Measurements from ENCODE around the gene HLA-DMB. TPM values are rescaled to one million over a fixed set of nuclear protein-coding genes. Genes with fewer than 3 reads are reported as not detected.

The HLA-DMB gene
- polyA plus RNA-seq = 771 TPM

DNA sequence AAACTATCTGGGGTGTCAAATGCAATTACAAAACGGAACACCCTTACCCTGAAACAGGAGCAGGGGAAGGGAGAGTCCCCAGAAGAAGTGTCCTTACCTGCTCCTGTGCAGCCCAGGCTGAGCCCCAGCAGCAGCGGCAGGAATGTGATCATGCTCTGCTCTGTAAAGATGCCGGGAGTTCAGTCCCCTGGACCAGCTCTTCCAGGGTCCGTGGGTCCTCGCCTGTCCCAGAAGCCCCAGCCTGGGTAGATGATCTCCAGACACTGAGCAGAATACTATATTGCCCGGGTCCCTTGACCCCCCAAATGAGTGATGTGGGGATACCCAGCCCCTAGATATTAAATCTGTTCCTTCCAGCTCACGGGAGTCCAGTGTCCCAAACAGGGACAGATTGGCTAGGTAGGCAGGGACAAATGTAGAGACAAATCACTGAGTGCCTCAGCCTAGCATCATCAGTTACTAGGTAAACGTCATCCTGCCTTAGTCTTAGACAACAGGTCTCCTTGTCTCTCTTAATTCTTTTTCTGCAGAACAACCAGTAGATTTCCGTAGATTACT lies at the start of gene HLA-DMB:
TSS of gene HLA-DMB (minus strand) at position 373 of the 558 bp plus-strand sequence. CDS start at position 152, 221 bp downstream.
- H3K4me1 Mint-ChIP-seq = peaks cover 52 to 67% (median 55%) of the 10 kb centered on the region in 3 donors
- peak within 1 kb of the TSS; percentile 97 to 100 (median 99) for H3K27ac Mint-ChIP-seq
- H3K9me3 Mint-ChIP-seq = no peaks in the 10 kb centered on the region
- peaks cover 7% of the 10 kb centered on the region for H3K36me3 Mint-ChIP-seq
- H3K4me3 Mint-ChIP-seq = peak within 1 kb of the TSS; percentile 94 to 99 (median 98)
- H3K27me3 Mint-ChIP-seq = no peaks in the 10 kb centered on the region

DNA sequence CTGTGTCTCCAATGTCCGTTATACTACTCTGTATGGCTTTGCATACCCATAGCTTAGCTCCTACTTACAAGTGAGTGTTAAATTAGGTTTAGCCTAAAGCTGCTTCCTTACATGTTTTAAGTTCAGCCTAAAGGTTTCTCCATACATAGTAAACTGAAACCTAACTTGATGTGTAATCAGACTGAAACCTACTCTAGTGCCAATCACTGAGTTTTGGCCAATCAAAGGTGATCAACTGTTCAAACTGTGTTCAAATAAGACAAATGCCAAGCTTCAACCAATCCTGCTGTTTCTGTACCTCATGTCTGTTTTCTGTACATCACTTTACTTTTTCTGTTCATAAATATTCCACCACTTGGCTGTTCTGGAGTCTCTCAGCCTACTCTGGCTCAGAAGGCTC lies 48.5 kb upstream of the HLA-DMB start:
- H3K27ac Mint-ChIP-seq = no peak overlapping the region
- peaks cover 4 to 5% (median 5%) of the 10 kb centered on the region in 3 donors for H3K4me1 Mint-ChIP-seq

DNA sequence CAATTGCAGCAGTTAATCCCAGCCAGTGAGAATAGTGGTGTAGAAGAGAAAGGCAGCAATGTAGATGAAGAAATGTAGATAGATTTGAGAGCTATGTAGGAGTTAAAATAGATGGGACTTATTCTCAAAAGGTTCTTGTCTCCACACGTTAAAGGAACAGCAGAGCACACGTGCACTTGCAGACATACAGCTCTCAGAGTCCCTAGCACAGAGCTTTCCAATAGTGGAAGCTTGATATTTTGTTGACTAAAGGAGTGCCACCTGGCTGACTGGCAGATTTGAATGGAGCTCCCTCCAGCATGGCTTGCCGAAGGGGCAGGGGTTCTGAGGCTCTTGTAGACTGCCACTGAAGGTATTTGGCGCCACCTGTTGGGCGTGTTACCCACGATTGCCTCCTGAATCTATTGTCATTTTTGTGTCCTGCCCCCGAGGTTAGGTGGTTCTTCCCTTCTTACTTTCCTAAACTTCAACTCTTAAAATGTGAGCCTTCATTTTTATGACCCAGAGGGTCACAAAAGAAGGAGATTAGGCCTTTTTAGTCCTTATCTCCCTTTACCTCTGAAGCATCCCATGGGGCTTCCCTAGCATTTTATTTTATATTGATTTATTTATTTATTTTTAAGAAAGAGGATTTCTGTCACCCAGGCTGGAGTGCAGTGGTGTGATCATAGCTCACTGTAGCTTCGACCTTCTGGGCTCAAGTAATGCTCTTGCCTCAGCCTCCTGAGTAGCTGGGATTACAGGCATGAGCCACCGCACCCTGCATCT lies 44.0 kb upstream of the HLA-DMB start:
- Mint-ChIP-seq H3K9me3 (no peaks in the 10 kb centered on the region), H3K4me3 (peak overlapping the region in 1 of 4 donors; percentile 67), H3K36me3 (no peaks in the 10 kb centered on the region), H3K4me1 (peaks cover 19 to 29% (median 25%) of the 10 kb centered on the region in 3 donors), H3K27ac (peak overlapping the region in 2 of 3 donors; percentile 15 to 87), H3K27me3 (no peaks in the 10 kb centered on the region)

More for the DNA sequence above, 48.5 kb upstream of the HLA-DMB start:
- no peaks in the 10 kb centered on the region for H3K27me3 Mint-ChIP-seq
- no peaks in the 10 kb centered on the region for H3K9me3 Mint-ChIP-seq
- H3K4me3 Mint-ChIP-seq = no peak overlapping the region
- H3K36me3 Mint-ChIP-seq = no peaks in the 10 kb centered on the region

DNA sequence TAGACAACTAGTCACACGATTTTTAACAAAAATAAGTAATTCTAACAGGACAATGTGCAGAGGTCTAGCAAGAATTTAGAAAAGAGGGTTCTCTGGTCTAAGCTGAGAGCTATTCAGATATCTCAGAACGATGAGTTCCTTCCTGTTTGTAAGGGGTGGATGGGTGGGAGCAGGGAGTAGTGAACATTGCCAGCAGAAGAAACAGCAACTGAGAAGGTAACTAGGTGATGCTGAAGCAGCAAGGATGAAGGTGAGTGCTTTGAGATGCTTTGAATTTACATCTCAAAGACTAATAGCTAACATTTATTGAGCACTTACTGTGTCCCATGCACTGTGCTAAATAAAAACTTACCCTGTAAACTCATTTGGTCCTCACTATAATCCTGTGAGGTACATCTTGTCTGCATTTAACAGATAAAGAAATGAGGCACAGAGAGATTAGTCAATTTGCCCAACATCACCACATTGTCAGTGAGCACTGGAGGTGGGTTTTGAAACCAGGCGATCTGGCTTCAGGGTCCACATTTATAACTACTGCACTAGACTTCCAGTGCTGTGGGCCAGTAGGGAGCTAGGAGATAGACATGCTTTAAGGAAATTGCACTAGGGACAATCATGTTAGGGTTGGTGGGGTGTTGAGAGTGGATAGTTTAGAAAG lies 43.3 kb upstream of the HLA-DMB start:
- no peaks in the 10 kb centered on the region for H3K27me3 Mint-ChIP-seq
- H3K36me3 Mint-ChIP-seq = no peaks in the 10 kb centered on the region
- H3K9me3 Mint-ChIP-seq = no peaks in the 10 kb centered on the region
- no peak overlapping the region for H3K4me3 Mint-ChIP-seq
- peaks cover 19 to 29% (median 25%) of the 10 kb centered on the region in 3 donors for H3K4me1 Mint-ChIP-seq
- H3K27ac Mint-ChIP-seq = peak overlapping the region; percentile 15 to 87 (median 20)

- no peaks in the 10 kb centered on the region for H3K36me3 Mint-ChIP-seq
- H3K9me3 Mint-ChIP-seq = no peaks in the 10 kb centered on the region
- H3K4me1 Mint-ChIP-seq = peaks cover 19 to 32% (median 26%) of the 10 kb centered on the region in 3 donors
- H3K27ac Mint-ChIP-seq = peak overlapping the region in 2 of 3 donors; percentile 26 to 60
- H3K4me3 Mint-ChIP-seq = no peak overlapping the region
- H3K27me3 Mint-ChIP-seq = no peaks in the 10 kb centered on the region
Measured at GRCh38 chr6:32983493-32983848, 42.6 kb upstream of the HLA-DMB start.

DNA sequence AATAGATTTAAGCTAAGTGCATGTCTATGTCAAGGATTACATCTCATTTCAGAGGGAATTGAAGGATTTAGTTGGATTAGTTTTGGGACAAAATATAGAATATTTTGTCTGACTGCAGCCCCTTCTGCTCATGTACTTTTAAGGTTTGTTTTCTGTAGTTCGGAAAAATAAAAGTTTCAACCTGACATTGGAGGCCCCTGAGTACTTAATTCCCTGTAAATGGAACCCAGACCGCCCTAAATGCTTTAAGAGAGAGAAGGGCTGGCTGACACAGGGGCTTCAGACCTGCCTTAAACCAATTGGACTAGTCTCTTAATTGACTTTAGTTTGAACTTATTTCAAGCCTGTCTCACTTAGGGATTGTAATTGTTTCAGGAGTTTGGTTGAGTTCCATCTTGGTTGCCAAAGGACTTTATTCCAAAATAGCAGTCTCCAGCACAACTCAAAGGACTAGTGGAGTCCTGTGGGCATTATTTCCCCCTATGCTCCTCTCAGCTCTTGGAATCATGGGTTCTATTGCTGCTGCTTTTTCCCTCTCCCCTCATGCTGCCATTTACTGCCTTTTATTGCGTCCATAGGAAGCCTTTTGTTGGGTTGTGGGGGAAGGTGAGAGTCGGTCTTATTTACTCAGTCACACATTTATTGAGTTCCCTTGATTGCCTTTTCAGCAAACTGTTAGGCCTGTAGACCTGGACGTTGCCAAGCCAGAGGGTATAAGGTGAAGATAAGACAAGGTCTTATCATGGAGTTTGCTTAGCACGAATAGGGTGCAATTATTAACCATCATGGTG lies 42.1 kb upstream of the HLA-DMB start:
- Mint-ChIP-seq H3K36me3 (no peaks in the 10 kb centered on the region), H3K27ac (peak overlapping the region in 2 of 3 donors; percentile 26 to 60), H3K4me3 (peak overlapping the region in 1 of 4 donors; percentile 4)

DNA sequence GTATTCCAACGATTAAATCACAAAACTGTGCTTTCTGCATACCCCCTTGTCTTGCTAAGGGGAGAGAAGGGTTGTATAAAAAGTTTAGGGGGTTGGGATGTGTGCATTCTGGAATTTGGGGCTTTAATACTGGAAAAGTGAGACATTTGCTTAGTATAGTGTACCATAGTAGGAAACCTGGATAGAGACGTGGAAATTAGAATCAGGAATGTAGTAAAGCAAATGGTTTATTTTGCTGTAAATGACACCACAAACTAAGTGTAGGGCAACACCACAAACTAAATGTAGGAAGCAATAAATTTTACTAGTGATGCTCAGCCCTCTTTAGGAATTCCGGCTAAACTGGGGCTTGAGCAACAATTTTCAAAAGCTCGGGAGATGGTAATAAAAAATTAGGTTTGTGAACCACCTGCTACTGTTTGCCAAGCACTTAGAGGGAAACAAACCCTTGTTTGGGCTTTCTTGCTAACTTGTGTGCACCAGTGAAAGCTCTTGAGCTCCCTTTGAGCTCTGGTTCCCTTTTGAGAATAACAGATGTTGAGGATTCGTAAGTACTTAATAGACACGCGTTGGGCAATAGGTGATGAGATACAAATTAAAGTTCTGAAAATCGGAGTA lies 41.4 kb upstream of the HLA-DMB start:
- peak overlapping the region in 2 of 3 donors; percentile 26 to 31 for H3K27ac Mint-ChIP-seq
- H3K4me1 Mint-ChIP-seq = peaks cover 21 to 39% (median 36%) of the 10 kb centered on the region in 3 donors
- no peaks in the 10 kb centered on the region for H3K9me3 Mint-ChIP-seq
- peak overlapping the region in 1 of 4 donors; percentile 4 for H3K4me3 Mint-ChIP-seq
- H3K36me3 Mint-ChIP-seq = no peaks in the 10 kb centered on the region
- H3K27me3 Mint-ChIP-seq = no peaks in the 10 kb centered on the region

More for the DNA sequence above, 42.1 kb upstream of the HLA-DMB start:
- Mint-ChIP-seq H3K9me3 (no peaks in the 10 kb centered on the region), H3K27me3 (no peaks in the 10 kb centered on the region), H3K4me1 (peaks cover 21 to 33% (median 30%) of the 10 kb centered on the region in 3 donors)

- Mint-ChIP-seq H3K4me1 (peaks cover 29 to 46% (median 44%) of the 10 kb centered on the region in 3 donors), H3K27ac (peak overlapping the region in 1 of 3 donors; percentile 83), H3K9me3 (no peaks in the 10 kb centered on the region), H3K27me3 (no peaks in the 10 kb centered on the region), H3K36me3 (no peaks in the 10 kb centered on the region), H3K4me3 (no peak overlapping the region)
Measured at GRCh38 chr6:32980488-32981038, 39.7 kb upstream of the HLA-DMB start.

GRCh38 chr6:32979720-32980487 lies 39.1 kb upstream of the HLA-DMB start:
- H3K27me3 Mint-ChIP-seq = no peaks in the 10 kb centered on the region
- peak overlapping the region in 2 of 3 donors; percentile 75 to 83 for H3K27ac Mint-ChIP-seq
- peaks cover 33 to 50% (median 49%) of the 10 kb centered on the region in 3 donors for H3K4me1 Mint-ChIP-seq
- no peaks in the 10 kb centered on the region for H3K9me3 Mint-ChIP-seq
- no peaks in the 10 kb centered on the region for H3K36me3 Mint-ChIP-seq
- peak overlapping the region in 1 of 4 donors; percentile 40 for H3K4me3 Mint-ChIP-seq

DNA sequence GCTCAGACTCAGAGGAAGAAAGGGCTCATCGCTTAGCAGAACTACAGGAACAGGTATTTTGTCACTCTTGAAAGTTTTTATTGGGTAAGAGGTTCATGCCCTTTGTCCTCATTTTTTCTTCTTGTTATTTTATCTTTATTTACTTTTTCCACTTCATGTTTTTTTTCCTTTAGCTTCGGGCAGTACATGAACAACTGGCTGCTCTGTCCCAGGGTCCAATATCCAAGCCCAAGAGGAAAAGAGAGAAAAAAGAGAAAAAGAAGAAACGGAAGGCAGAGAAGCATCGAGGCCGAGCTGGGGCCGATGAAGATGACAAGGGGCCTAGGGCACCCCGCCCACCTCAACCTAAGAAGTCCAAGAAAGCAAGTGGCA lies 37.1 kb upstream of the HLA-DMB start:
- H3K27ac Mint-ChIP-seq = peak overlapping the region in 1 of 3 donors; percentile 100
- peaks cover 11% of the 10 kb centered on the region for H3K36me3 Mint-ChIP-seq
- H3K9me3 Mint-ChIP-seq = peaks cover 0 to 2% (median 0%) of the 10 kb centered on the region in 3 donors
- H3K27me3 Mint-ChIP-seq = no peaks in the 10 kb centered on the region
- peaks cover 23 to 41% (median 35%) of the 10 kb centered on the region in 3 donors for H3K4me1 Mint-ChIP-seq
- H3K4me3 Mint-ChIP-seq = peak overlapping the region in 1 of 4 donors; percentile 51

GRCh38 chr6:32977272-32977952 lies 36.6 kb upstream of the HLA-DMB start:
- Mint-ChIP-seq H3K4me1 (peaks cover 21 to 37% (median 34%) of the 10 kb centered on the region in 3 donors), H3K9me3 (peaks cover 0 to 2% (median 0%) of the 10 kb centered on the region in 3 donors), H3K27me3 (no peaks in the 10 kb centered on the region), H3K4me3 (peak overlapping the region in 2 of 4 donors; percentile 34 to 51), H3K27ac (peak overlapping the region; percentile 10 to 100 (median 88)), H3K36me3 (peaks cover 12% of the 10 kb centered on the region)

DNA sequence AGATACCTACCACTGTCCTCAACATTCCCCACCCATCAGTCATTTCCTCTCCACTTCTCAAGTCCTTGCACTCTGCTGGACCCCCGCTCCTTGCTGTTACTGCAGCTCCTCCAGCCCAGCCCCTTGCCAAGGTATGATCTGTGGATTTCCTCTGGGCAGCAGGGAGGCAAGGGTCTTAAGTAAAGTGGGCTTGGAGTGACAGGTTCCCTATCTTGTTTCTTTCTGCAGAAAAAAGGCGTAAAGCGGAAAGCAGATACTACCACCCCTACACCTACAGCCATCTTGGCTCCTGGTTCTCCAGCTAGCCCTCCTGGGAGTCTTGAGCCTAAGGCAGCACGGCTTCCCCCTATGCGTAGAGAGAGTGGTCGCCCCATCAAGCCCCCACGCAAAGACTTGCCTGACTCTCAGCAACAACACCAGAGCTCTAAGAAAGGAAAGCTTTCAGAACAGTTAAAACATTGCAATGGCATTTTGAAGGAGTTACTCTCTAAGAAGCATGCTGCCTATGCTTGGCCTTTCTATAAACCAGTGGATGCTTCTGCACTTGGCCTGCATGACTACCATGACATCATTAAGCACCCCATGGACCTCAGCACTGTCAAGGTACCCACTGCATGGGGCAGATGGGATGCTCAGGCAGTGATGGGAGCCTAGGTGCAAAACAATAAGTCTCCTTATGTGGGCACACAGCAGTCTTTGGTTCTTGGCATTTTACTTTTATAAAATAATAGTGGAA lies 35.7 kb upstream of the HLA-DMB start:
- H3K27ac Mint-ChIP-seq = peak overlapping the region; percentile 59 to 100 (median 88)
- H3K4me1 Mint-ChIP-seq = peaks cover 16 to 36% (median 31%) of the 10 kb centered on the region in 3 donors
- peak overlapping the region in 3 of 4 donors; percentile 20 to 100 (median 62) for H3K4me3 Mint-ChIP-seq
- H3K27me3 Mint-ChIP-seq = no peaks in the 10 kb centered on the region
- H3K9me3 Mint-ChIP-seq = peaks cover 0 to 2% (median 0%) of the 10 kb centered on the region in 3 donors
- peaks cover 12% of the 10 kb centered on the region for H3K36me3 Mint-ChIP-seq

Measured in IgD-negative memory B cell (primary cell).